HTR-8/SVneo (cell line): ENCODE measurements around the gene ERN1.
A peak's percentile ranks its signal among the peaks of the same experiment; 100 is the strongest.

Source experiments
- DNase-seq: peaks from one replicate; pipeline ENCODE4 v3.0.0; 2011; ENCODE audit warnings: low spot score, mixed read lengths; ENCODE audit not compliant: insufficient read length
- FAIRE-seq: peaks from 2 replicates; lab custom pipeline; 2011; peaks lifted over from hg19 to GRCh38; lab: Jason Lieb, UNC

Gene ERN1

GRCh38 chr17:64158831-64159590 lies 29.1 kb upstream of the ERN1 start:
- DNase-seq: no peak
- no peak for FAIRE-seq

DNA sequence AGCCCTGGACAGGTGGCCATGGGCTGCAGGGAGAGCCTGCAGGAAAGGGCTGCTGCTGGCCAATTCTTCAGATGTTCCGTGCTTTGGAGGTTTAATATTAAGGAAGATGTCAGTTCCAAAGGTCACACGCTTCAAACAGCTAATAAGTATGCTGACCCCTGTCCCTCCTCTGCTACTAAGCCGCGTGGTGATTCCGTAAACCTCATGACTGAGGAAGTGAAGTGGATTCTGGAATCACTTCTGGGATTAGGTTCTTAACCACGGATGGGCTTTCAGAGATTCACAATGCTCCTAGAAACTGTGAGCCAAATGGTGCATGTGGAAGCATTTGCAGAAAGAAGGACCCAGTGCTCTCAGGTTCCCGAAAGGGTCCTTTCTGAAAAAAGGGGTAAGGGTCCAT lies 28.5 kb upstream of the ERN1 start:
- DNase-seq: no peak
- no peak for FAIRE-seq

- peak; percentile 57 for FAIRE-seq
- DNase-seq: no peak
Observed at GRCh38 chr17:64157669-64158180, 27.8 kb upstream of the ERN1 start.

GRCh38 chr17:64156670-64157069 lies 26.7 kb upstream of the ERN1 start:
- no peak for DNase-seq
- no peak for FAIRE-seq

- FAIRE-seq: no peak
- no peak for DNase-seq
Observed at GRCh38 chr17:64155751-64156544, 26.0 kb upstream of the ERN1 start.

- no peak for DNase-seq
- no peak for FAIRE-seq
Observed at GRCh38 chr17:64155129-64155528, 25.2 kb upstream of the ERN1 start.

GRCh38 chr17:64154717-64155116 lies 24.8 kb upstream of the ERN1 start:
- FAIRE-seq: no peak
- DNase-seq: no peak

DNA sequence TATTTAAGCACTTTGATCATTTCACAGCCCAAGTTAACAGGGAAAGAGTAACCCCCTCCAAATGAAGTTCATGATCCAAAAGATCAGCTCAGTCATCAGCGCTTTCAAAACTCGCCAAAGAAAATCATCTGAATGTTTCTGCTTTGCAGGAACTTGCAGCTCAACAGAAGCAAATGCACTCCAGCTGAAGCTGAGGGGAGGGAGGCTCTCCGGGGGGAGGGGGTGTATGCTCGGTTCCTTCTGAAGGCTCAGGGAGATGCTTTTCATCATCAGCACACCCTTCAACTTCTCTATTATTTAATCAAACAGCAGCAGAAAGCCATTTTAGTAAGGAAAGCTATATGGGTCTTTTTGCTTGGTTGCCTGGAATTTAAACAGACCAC lies 24.4 kb upstream of the ERN1 start:
- DNase-seq: no peak
- no peak for FAIRE-seq

DNA sequence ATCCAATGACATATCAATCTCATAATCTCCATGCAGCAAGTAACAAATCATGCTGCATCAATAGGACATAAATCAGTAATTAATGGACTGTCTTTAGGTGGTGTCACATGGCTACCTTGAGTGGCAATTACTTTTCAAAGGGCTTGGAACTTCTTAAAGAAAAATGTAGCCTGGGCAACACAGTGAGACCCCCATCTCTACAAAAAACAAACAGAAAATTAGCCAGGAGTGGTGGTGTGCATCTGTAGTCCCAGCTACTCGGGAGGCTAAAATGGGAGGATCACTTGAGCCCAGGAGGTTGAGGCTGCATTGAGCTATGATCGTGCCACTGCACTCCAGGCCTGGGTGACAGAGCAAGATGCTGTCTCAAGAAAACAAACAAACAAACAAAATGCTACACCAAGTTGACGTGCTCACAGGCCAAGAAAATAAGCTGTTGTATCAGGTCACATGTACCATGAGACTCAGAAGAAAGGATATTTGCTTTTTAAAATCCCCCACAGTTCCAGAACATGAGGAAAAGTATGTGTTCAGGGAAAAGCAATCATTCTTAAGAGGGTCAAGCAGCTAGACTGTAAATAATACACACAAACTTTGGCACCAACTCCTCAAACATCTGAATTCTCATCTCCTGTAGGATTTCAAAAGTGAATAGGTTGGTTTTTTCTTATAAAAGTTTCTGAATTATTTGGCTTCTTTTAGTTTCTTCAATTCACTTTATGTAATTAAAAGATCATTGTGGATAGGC lies 23.8 kb upstream of the ERN1 start:
- FAIRE-seq: no peak
- no peak for DNase-seq

DNA sequence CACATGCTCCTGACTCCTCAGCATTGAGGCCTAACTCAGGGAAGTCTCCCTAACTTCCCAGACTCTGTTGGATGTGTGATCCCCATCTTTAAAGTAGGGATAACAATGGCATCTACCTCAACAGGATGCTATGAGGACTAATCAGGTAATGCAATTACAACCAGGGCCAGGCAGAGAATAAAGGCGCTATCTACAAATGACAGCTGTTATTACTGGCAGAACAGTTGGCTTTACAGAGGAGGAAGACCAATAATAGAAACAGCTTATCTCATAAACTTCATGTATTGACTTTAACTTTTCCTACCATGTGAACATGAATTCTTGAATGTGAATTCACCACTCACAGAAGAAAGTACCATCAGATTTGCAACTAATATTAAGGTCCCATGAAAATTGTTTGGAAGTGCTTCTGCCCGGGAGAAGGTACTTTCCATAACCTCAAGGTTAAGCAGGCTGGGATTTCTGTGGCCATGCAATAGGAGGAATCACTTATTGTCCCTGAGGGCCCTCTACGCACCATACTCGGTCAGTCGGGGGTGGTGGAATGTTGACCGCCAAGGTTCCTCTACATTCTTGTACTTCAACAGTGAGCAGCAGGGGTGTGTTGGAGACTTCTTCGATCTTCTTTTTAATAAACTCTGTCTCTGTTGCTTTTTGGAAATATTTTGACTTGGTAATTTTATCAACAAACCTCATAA lies 22.6 kb upstream of the ERN1 start:
- DNase-seq (no peak), FAIRE-seq (no peak)

DNA sequence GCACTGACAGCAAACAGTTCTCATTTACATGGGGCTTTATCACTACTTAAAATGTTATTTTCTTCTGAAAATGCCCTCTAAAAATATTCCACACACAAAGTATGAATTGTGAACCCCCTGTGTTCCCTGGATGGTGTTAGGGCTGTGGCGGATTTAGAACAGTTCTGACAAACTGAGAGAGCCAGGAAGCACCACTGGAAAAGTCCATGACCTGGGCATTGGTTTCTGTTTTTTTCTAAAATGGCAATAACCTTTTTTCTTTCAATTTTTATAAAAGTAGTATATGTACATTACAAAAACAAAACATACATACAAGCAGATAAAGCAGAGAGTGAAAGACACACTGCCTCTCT lies 21.0 kb upstream of the ERN1 start:
- FAIRE-seq (no peak), DNase-seq (no peak)

DNA sequence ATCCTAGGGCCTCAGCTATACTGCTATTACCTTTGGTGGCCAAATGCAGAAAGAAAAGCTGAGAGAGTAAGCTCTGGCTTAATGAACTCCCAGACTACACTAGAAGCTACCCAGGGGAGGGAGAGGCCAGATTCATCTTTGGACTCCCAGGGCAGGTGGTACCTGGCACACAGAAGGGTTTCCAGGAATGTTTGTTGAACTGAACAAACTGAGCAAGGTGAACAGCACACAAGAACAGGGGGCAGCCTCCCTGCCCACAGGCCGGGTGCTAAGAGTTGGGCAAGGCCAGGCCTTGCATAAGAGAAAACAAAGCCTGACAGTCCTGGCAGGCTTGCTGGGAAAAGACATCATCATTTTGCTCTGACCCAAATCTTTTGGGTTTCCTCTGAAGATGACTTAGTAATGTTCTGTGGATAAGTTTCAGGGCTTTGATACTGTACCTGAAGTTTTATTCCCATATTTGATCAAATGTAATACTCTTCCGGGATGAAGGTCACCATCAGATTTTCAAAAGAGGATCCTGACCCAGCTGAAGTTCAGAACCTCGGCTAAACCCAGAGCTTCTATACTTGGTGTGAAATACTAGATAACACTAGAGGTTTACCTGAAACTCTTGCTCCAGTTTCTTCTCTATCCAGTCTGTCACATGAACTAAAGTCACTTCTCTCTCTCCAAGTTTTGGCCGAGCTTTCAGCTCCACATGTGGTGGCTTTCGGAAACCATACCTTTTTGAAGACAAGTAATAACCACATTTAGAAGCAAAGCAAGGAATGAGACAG lies 20.5 kb upstream of the ERN1 start:
- no peak for DNase-seq
- no peak for FAIRE-seq

- DNase-seq (no peak), FAIRE-seq (no peak)
Observed at GRCh38 chr17:64149196-64149595, 19.3 kb upstream of the ERN1 start.

GRCh38 chr17:64148699-64149098 lies 18.8 kb upstream of the ERN1 start:
- DNase-seq (no peak), FAIRE-seq (no peak)

GRCh38 chr17:64148017-64148631 lies 18.2 kb upstream of the ERN1 start:
- FAIRE-seq (no peak), DNase-seq (no peak)

GRCh38 chr17:64147110-64148016 lies 17.4 kb upstream of the ERN1 start:
- DNase-seq (no peak), FAIRE-seq (no peak)

GRCh38 chr17:64146418-64147109 lies 16.6 kb upstream of the ERN1 start:
- peak; percentile 61 for DNase-seq

More at GRCh38 chr17:64146418-64147109, 16.6 kb upstream of the ERN1 start:
- peak; percentile 40 for FAIRE-seq
